ENCODE data around the gene DZIP1. TPM values are rescaled to one million over a fixed set of nuclear protein-coding genes. Genes with fewer than 3 reads are reported as not detected.

Gene DZIP1
- total RNA-seq, 1 donor from 2014 or later = 62.8 TPM

DNA sequence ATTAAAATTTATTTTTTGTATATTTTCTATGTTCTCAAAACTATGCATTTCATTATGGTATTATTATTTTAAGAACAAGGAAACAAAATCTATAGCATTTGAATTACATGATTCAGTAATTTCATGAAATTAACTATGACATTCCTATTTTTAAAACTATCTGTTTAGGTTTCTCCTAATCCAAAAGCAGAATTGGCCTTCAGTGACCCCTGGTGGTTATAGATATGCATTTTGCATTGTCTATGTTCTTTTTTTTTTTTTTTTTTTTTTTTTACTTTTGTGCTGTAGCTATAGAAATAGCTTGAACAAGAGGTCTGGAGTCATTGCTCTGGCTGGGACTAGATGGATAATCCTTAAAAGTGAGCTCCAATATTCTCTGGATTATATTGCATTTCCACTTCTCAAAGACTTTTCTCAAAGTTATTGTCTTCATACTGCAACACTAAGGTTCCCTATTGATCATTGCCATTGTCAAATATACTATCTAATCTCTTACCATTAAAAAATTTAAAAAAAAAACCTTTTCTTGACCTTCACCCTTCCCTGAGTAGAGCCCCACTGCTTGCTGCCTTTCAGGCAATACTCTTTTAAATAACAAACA, 16.6 kb upstream of the DZIP1 start:
- Mint-ChIP-seq H3K36me3 (no peaks in the 10 kb centered on the region), H3K27ac (no peak overlapping the region), H3K27me3 (ENCODE audit: low read depth) (no peaks in the 10 kb centered on the region), H3K4me3 (no peak overlapping the region), H3K4me1 (peaks cover 4% of the 10 kb centered on the region), H3K9me3 (peaks cover 28% of the 10 kb centered on the region)
- peak; percentile 71 for TF ChIP-seq CTCF (IDR thresholded peaks at IDR 0.05; ENCODE audit: unreplicated experiment)
- no peak for DNase-seq (ENCODE audit: low spot score in 2 of 2, unreplicated experiment in 2 of 2)

- Mint-ChIP-seq H3K36me3 (no peaks in the 10 kb centered on the region), H3K27ac (no peak overlapping the region), H3K4me3 (no peak overlapping the region), H3K27me3 (ENCODE audit: low read depth) (no peaks in the 10 kb centered on the region), H3K9me3 (peaks cover 13% of the 10 kb centered on the region), H3K4me1 (peaks cover 4% of the 10 kb centered on the region)
- TF ChIP-seq CTCF (IDR thresholded peaks at IDR 0.05; ENCODE audit: unreplicated experiment) = no peak
- no peak for DNase-seq (ENCODE audit: low spot score in 2 of 2, unreplicated experiment in 2 of 2)
Measured at GRCh38 chr13:95659500-95659899, 15.0 kb upstream of the DZIP1 start.

DNA sequence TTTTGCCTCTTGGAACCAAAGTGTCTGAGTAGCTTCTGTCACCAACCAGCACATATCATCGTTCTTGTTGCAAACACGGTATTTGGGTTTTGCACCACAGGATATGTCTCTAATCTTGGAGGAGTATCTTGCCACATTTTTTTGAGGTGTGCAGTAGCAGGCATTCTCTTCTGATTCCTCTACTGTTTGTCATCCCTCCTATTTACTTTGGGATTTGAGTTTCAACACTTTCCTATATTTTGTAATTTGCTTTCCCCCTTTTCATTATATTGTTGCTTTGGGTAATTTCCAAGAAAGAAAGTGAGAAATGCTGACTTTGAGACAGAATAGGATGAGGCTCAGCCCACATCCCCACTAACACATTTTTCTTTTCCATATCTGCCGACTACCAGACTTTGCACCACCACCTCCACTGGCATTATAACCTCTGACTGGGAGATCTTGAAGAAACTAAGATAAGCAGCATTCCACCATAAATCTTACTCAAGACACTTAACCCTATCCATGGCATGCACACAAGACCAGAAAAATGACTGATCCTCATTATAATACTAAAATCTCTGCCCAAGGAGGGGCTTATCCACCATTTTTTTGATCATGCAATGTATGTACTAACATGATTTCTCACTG, 12.0 kb upstream of the DZIP1 start:
- H3K9me3 Mint-ChIP-seq = peaks cover 8% of the 10 kb centered on the region
- no peak for DNase-seq (ENCODE audit: low spot score in 2 of 2, unreplicated experiment in 2 of 2)
- H3K4me3 Mint-ChIP-seq = no peak overlapping the region
- peaks cover 4% of the 10 kb centered on the region for H3K4me1 Mint-ChIP-seq
- TF ChIP-seq CTCF (IDR thresholded peaks at IDR 0.05; ENCODE audit: unreplicated experiment) = no peak
- no peaks in the 10 kb centered on the region for H3K36me3 Mint-ChIP-seq
- H3K27ac Mint-ChIP-seq = no peak overlapping the region
- peaks cover 3% of the 10 kb centered on the region for H3K27me3 Mint-ChIP-seq (ENCODE audit: low read depth)

GRCh38 chr13:95652821-95653220, 8.3 kb upstream of the DZIP1 start:
- H3K4me3 Mint-ChIP-seq = no peak overlapping the region
- no peak for DNase-seq (ENCODE audit: low spot score in 2 of 2, unreplicated experiment in 2 of 2)
- peaks cover 9% of the 10 kb centered on the region for H3K9me3 Mint-ChIP-seq
- TF ChIP-seq CTCF (IDR thresholded peaks at IDR 0.05; ENCODE audit: unreplicated experiment) = no peak
- H3K36me3 Mint-ChIP-seq = no peaks in the 10 kb centered on the region
- no peak overlapping the region for H3K27ac Mint-ChIP-seq
- peaks cover 3% of the 10 kb centered on the region for H3K27me3 Mint-ChIP-seq (ENCODE audit: low read depth)
- no peaks in the 10 kb centered on the region for H3K4me1 Mint-ChIP-seq

DNA sequence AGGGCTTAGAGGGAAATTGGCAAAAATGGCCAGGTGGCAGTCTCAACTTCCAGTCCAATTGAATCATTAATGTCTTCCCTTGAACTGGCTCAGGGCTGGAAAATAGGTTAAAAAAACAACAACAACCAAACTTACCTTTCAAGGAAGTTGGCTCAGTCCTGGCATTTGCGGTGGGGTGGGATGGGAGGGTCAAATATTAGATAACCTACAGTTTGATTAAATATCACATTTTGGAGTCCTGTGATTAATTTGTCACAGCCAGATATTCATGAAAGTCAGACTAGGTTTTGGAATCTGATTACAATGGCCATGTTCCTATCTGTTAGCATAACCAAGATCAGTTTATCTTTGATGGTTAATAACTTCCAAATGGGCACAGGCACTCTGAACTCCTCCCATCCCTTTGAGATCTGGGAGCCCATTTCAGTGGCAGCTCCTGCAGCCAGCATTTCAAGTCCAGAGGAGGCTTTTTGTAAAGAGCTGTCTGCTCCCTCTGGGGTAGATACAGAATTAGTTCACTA, 7.8 kb upstream of the DZIP1 start:
- H3K27me3 Mint-ChIP-seq (ENCODE audit: low read depth) = peaks cover 3% of the 10 kb centered on the region
- H3K27ac Mint-ChIP-seq = no peak overlapping the region
- no peak overlapping the region for H3K4me3 Mint-ChIP-seq
- no peaks in the 10 kb centered on the region for H3K36me3 Mint-ChIP-seq
- TF ChIP-seq CTCF (IDR thresholded peaks at IDR 0.05; ENCODE audit: unreplicated experiment) = no peak
- H3K4me1 Mint-ChIP-seq = no peaks in the 10 kb centered on the region
- peaks cover 9% of the 10 kb centered on the region for H3K9me3 Mint-ChIP-seq
- no peak for DNase-seq (ENCODE audit: low spot score in 2 of 2, unreplicated experiment in 2 of 2)

Measured in mesothelial cell of epicardium (in vitro differentiated cells).